ENCODE results near the gene EARS2.

- TF ChIP-seq YY1 (IDR thresholded peaks at IDR 0.05; ENCODE audit: insufficient read depth, insufficient read length) (no peak), SUZ12 (IDR thresholded peaks at IDR 0.05; ENCODE audit: extremely low read depth, insufficient read depth, insufficient read length) (no peak)
These were observed 51.2 kb downstream of the EARS2 start for GRCh38 chr16:23505671-23506605.
